Astrocyte of the spinal cord (primary cell): ENCODE measurements around the gene UNCX.

Experiments used
- DNase-seq: peaks from one replicate; pipeline ENCODE4 v3.0.0; 2011; ENCODE audit warnings: low read depth, low spot score
- H3K4me3 ChIP-seq: 2 replicates; pipeline ENCODE4 v1.5.1; 2011; ENCODE audit warnings: low read depth, mild to moderate bottlenecking, low read length, moderate library complexity
- CTCF ChIP-seq: IDR thresholded peaks from 2 replicates; pipeline ENCODE4 v1.5.1; 2012; ENCODE audit warnings: low read depth, mild to moderate bottlenecking, low read length, inconsistent platforms
- in situ Hi-C: cut with HindIII; loops from 2 replicates; pipeline ENCODE4 v1.10.0; 2017; ENCODE audit warnings: low sequenced_read_pairs

UNCX gene

GRCh38 chr7:1249731-1250130 is 17.1 kb downstream of the UNCX start:
- in situ Hi-C loops = no loop called here
- no peak for TF ChIP-seq CTCF
- no peak for DNase-seq
- H3K4me3 ChIP-seq = no peak overlapping the region

- no peak overlapping the region for H3K4me3 ChIP-seq
- in situ Hi-C loops = no loop called here
- TF ChIP-seq CTCF = no peak
- no peak for DNase-seq
Observed at GRCh38 chr7:1250901-1251300, 18.2 kb downstream of the UNCX start.

- H3K4me3 ChIP-seq = no peak overlapping the region
- DNase-seq = no peak
- in situ Hi-C loops = no loop called here
- no peak for TF ChIP-seq CTCF
Observed at GRCh38 chr7:1251796-1252539, 19.3 kb downstream of the UNCX start.

- in situ Hi-C loops = no loop called here
- DNase-seq = no peak
- TF ChIP-seq CTCF = no peak
- H3K4me3 ChIP-seq = no peak overlapping the region
Observed at GRCh38 chr7:1252540-1253090, 19.9 kb downstream of the UNCX start.

GRCh38 chr7:1253681-1254181 is 21.1 kb downstream of the UNCX start:
- no peak for TF ChIP-seq CTCF
- in situ Hi-C loops = no loop called here
- DNase-seq = no peak
- no peak overlapping the region for H3K4me3 ChIP-seq

GRCh38 chr7:1254281-1255079 is 21.8 kb downstream of the UNCX start:
- TF ChIP-seq CTCF = no peak
- no peak for DNase-seq
- in situ Hi-C loops = no loop called here
- no peak overlapping the region for H3K4me3 ChIP-seq
